ENCODE results near the gene OPRL1.
A peak's percentile ranks its signal among the peaks of the same experiment; 100 is the strongest.

The OPRL1 gene

GRCh38 chr20:64042054-64042781, 37.7 kb upstream of the OPRL1 start:
- DNase-seq (ENCODE audit: low read depth), result no peak

GRCh38 chr20:64043768-64044167, 36.1 kb upstream of the OPRL1 start:
- no peak for DNase-seq (ENCODE audit: low read depth)

GRCh38 chr20:64044484-64045247, 35.2 kb upstream of the OPRL1 start:
- peak; percentile 75 for DNase-seq (ENCODE audit: low read depth)

GRCh38 chr20:64045346-64046011, 34.4 kb upstream of the OPRL1 start:
- no peak for DNase-seq (ENCODE audit: low read depth)

- no peak for DNase-seq (ENCODE audit: low read depth)
Observed at GRCh38 chr20:64047046-64047389, 32.9 kb upstream of the OPRL1 start.

- DNase-seq (ENCODE audit: low read depth), result no peak
Observed at GRCh38 chr20:64047968-64048401, 31.9 kb upstream of the OPRL1 start.

GRCh38 chr20:64048402-64049044, 31.4 kb upstream of the OPRL1 start:
- DNase-seq (ENCODE audit: low read depth), result no peak

GRCh38 chr20:64049060-64049877, 30.6 kb upstream of the OPRL1 start, which contains the start of gene SOX18:
SOX18 (minus strand) TSS chr20:64049639; CDS start chr20:64049516, 123 bp downstream.
- peak; percentile 64 for DNase-seq (ENCODE audit: low read depth)

GRCh38 chr20:64049878-64050260, 30.0 kb upstream of the OPRL1 start:
- no peak for DNase-seq (ENCODE audit: low read depth)

GRCh38 chr20:64050261-64051032, 29.4 kb upstream of the OPRL1 start:
- DNase-seq (ENCODE audit: low read depth), result no peak

- no peak for DNase-seq (ENCODE audit: low read depth)
Observed at GRCh38 chr20:64051033-64051452, 28.8 kb upstream of the OPRL1 start.

- DNase-seq (ENCODE audit: low read depth), result no peak
Observed at GRCh38 chr20:64051561-64052325, 28.1 kb upstream of the OPRL1 start.

- no peak for DNase-seq (ENCODE audit: low read depth)
Observed at GRCh38 chr20:64052326-64052722, 27.6 kb upstream of the OPRL1 start.

GRCh38 chr20:64052987-64053840, 26.7 kb upstream of the OPRL1 start:
- no peak for DNase-seq (ENCODE audit: low read depth)

- DNase-seq (ENCODE audit: low read depth), result peak; percentile 48
Observed at GRCh38 chr20:64053841-64054661, 25.8 kb upstream of the OPRL1 start.

GRCh38 chr20:64055396-64055892, 24.4 kb upstream of the OPRL1 start:
- no peak for DNase-seq (ENCODE audit: low read depth)

GRCh38 chr20:64055893-64056638, 23.8 kb upstream of the OPRL1 start:
- no peak for DNase-seq (ENCODE audit: low read depth)
